HFF-Myc (cell line): ENCODE measurements around the gene DDHD1.

Experiments
- DNase-seq: peaks from one replicate; pipeline ENCODE4 v3.0.0-alpha.2; 2011; ENCODE audit warnings: low read depth; ENCODE audit errors: extremely low read depth
- H3K4me3 ChIP-seq: replicated peaks from 2 replicates; pipeline ENCODE4 v1.5.1; 2011; ENCODE audit warnings: low read depth, mild to moderate bottlenecking, control low read depth, low read length
- CTCF ChIP-seq: IDR thresholded peaks from 2 replicates; pipeline ENCODE4 v1.5.1; 2012; ENCODE audit warnings: mild to moderate bottlenecking, low read depth, low read length, control low read depth; ENCODE audit errors: missing control alignments

DDHD1 gene

GRCh38 chr14:53174918-53175317 lies 21.8 kb upstream of the DDHD1 start:
- DNase-seq = no peak

DNA sequence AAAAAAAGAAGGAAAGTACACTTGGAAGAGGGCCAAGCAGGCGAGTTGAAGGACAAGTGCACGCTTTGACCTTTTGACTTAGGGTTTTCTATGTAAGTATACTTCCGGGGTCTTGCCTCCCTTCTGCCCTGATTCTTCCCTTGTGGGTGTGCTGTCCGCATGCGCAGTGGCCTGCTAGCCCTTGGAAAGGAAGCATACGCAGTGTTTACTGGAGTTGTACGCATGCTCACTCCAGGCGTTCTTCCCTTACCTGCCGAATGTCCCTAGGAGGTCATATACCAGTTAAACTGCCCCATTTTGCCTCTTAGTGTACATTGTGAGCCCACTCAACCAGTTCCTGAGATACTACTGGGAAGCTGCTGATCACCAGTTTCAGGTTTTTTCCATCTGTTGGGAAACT lies 15.7 kb upstream of the DDHD1 start:
- H3K4me3 ChIP-seq = no peak overlapping the region
- no peak for TF ChIP-seq CTCF
- DNase-seq = no peak

More at GRCh38 chr14:53174918-53175317, 21.8 kb upstream of the DDHD1 start:
- no peak overlapping the region for H3K4me3 ChIP-seq
- TF ChIP-seq CTCF = no peak

- TF ChIP-seq CTCF = no peak
- no peak overlapping the region for H3K4me3 ChIP-seq
- no peak for DNase-seq
Measured at GRCh38 chr14:53167602-53168328, 14.6 kb upstream of the DDHD1 start.

- H3K4me3 ChIP-seq = no peak overlapping the region
Measured at GRCh38 chr14:53161758-53162435, 8.8 kb upstream of the DDHD1 start.

DNA sequence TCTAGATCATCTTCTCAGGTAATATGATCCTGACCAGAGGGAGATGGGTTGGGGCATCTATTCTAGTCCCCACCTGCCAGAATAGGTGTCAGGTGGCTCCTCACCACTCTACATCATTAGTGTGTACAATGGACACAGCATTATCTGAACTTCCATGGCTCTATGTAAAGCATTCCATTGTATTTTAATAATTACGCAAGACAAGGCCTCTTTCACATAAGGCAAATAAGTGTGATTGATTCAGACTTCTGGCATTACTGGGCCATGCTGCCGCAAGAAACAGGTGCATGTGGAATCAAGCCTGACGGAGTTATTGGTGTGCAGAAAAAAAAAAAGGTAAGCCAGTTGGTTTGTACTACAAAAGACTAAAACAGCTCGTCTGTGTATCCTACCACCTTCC lies 3.1 kb upstream of the DDHD1 start:
- no peak overlapping the region for H3K4me3 ChIP-seq
- no peak for TF ChIP-seq CTCF
- no peak for DNase-seq

More at GRCh38 chr14:53161758-53162435, 8.8 kb upstream of the DDHD1 start:
- DNase-seq = no peak
- no peak for TF ChIP-seq CTCF

DNA sequence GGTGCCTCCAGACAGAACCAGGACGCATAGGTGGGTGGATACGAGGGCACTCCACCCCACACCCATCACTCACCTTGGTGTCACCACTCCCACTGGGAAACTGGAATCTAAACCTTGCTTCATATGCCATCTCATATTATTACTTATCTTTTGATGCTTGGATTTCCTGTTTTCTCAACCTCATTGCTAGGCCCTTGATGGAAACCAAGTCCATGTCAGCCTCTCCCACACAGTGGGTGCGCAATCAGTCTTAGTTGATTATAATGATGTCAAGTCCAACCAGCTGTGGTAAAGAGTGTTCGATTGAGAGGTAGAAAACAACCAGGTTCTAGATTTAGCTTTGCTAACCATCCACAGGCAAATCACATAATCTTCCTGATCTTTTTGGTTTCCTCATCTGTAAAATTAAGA lies 584 bp upstream of the DDHD1 start:
- TF ChIP-seq CTCF = no peak
- H3K4me3 ChIP-seq = peak overlapping the region; percentile 83
- no peak for DNase-seq
